ENCODE measurements around the gene WNK1. TPM values are rescaled to one million over a fixed set of nuclear protein-coding genes. Genes with fewer than 3 reads are reported as not detected.
A peak's percentile ranks its signal among the peaks of the same experiment; 100 is the strongest.

Gene WNK1
- total RNA-seq, 2 experiments from 2014 or later = 162 to 170 TPM

GRCh38 chr12:904010-904414 lies 151.6 kb downstream of the WNK1 start:
- no peak for DNase-seq
- CTCF ChIA-PET = interaction anchor here (1.1 kb wide), 1 partner anchor 43 kb away, joined by 3 read pairs; no protein-coding TSS in a partner anchor
- Mint-ChIP-seq H3K9me3 (no peaks in the 10 kb centered on the region), H3K4me1 (peaks cover 40% of the 10 kb centered on the region), H3K27ac (peak overlapping the region; percentile 51), H3K36me3 (ENCODE audit: low read depth) (peaks cover 68% of the 10 kb centered on the region), H3K4me3 (no peak overlapping the region), H3K27me3 (no peaks in the 10 kb centered on the region)
- POLR2A ChIA-PET = no interaction called here

DNA sequence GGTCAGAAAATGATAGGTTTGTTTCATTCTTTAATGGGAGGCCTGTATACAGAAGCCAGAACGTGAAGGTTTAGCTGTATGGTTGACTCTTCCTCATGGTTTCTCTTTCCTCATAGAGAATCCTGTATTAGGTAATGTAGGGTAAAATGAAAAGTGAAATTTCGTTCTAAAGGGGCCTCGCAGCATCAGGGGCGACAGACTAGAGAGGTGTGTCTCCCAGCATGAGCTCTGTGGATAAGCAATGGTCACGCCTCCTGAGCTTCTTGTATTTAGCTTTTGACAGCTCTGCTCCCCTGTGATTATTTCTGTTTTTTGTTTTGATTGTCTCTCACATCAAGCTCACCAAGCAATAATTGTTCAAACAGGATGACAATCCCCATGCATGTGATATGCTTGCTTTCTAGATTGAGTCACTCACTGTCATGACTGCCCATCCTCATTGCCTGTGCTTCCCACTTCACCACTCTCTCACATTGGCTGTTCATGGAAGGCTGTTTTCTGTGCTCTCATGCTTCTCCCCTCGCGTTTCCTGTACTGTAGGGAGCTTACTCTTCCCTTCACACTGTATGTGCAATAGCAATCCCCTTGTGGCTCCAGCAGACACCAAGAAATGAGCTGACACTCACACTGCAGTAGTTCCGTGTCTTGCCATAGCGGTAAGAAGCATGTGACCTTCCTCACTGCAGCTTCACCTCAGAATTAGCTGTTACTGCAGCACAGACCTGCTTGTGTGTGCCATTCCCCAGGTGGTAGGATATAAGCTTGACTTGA lies 153.1 kb downstream of the WNK1 start:
- Mint-ChIP-seq H3K36me3 (ENCODE audit: low read depth) (peaks cover 77% of the 10 kb centered on the region), H3K27ac (peak overlapping the region; percentile 61), H3K4me1 (peaks cover 40% of the 10 kb centered on the region), H3K27me3 (no peaks in the 10 kb centered on the region), H3K9me3 (no peaks in the 10 kb centered on the region), H3K4me3 (peak overlapping the region; percentile 8)
- ChIA-PET POLR2A (no interaction called here), CTCF (interaction anchor here (0.6 to 1.6 kb wide), 8 partner anchors 9 to 453 kb away, joined by 3 to 6 read pairs (median 3); no protein-coding TSS in a partner anchor)
- DNase-seq = peak; percentile 28

DNA sequence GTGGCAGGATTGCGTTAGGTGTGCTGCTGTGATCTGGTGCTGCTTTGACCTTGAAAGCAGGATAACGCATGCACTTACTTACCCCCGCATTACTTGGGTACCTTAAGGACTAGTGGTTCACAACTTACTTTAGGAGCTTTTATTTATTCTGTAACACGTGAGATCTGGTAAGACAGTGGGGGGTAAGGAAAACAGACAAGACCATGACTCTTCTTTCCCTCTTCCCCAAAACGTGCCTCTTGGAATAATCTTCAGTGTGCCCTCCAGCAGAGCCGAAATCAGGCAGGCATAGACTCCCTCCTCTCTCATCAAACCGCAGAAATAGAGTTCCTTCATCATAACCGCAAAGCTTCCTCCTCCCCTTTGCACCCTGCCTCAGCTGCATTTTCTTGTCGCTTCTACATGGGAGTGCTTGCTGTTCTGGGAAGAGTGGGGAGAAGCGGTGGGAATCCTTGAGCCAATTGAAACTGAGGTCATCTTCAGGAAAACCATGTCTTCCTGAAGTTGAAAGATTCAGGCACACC lies 153.7 kb downstream of the WNK1 start:
- Mint-ChIP-seq H3K27ac (peak overlapping the region; percentile 61), H3K4me1 (peaks cover 40% of the 10 kb centered on the region), H3K27me3 (no peaks in the 10 kb centered on the region), H3K9me3 (no peaks in the 10 kb centered on the region), H3K36me3 (ENCODE audit: low read depth) (peaks cover 72% of the 10 kb centered on the region), H3K4me3 (peak overlapping the region; percentile 8)
- no peak for DNase-seq
- ChIA-PET POLR2A (no interaction called here), CTCF (interaction anchor here (0.6 to 1.6 kb wide), 6 partner anchors 9 to 453 kb away, joined by 3 to 6 read pairs (median 3); no protein-coding TSS in a partner anchor)

- Mint-ChIP-seq H3K9me3 (no peaks in the 10 kb centered on the region), H3K4me1 (peaks cover 39% of the 10 kb centered on the region), H3K27me3 (no peaks in the 10 kb centered on the region), H3K36me3 (ENCODE audit: low read depth) (peaks cover 59% of the 10 kb centered on the region), H3K4me3 (no peak overlapping the region), H3K27ac (no peak overlapping the region)
- no peak for DNase-seq
- CTCF ChIA-PET = interaction anchor here (0.9 kb wide), 1 partner anchor 103 kb away, joined by 3 read pairs; no protein-coding TSS in a partner anchor
- POLR2A ChIA-PET = interaction anchor here (0.5 kb wide), 1 partner anchor 72 kb away, joined by 3 read pairs; no protein-coding TSS in a partner anchor
Measured at GRCh38 chr12:907413-908185, 155.2 kb downstream of the WNK1 start.

GRCh38 chr12:909861-910260 lies 157.5 kb downstream of the WNK1 start:
- H3K9me3 Mint-ChIP-seq = no peaks in the 10 kb centered on the region

DNA sequence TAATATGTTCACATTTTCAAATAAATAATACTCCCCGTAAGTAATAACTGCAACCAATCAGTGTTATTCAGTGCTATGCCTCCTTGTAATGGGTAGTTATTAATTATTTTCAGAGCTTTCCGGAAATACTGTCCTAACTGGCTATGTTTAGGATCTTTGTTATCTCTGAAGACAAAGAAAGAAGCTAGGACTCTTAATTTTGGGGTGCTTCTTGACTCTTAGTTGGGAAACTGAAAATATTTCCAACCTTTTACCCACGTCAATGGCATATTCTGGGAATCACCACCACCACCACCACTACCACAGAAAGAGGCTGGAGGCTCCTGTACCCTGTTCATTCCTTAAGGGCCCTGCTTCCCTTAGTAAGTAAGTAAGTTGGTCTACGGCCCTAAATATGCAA lies 158.0 kb downstream of the WNK1 start:
- DNase-seq = no peak
- no peaks in the 10 kb centered on the region for H3K9me3 Mint-ChIP-seq
- H3K4me3 Mint-ChIP-seq = no peak overlapping the region
- CTCF ChIA-PET = interaction anchor here (0.9 kb wide), 1 partner anchor 13 kb away, joined by 3 read pairs; no protein-coding TSS in a partner anchor
- no peaks in the 10 kb centered on the region for H3K27me3 Mint-ChIP-seq
- peaks cover 63% of the 10 kb centered on the region for H3K36me3 Mint-ChIP-seq (ENCODE audit: low read depth)
- peaks cover 29% of the 10 kb centered on the region for H3K4me1 Mint-ChIP-seq
- POLR2A ChIA-PET = no interaction called here
- no peak overlapping the region for H3K27ac Mint-ChIP-seq

More at GRCh38 chr12:909861-910260, 157.5 kb downstream of the WNK1 start:
- peaks cover 63% of the 10 kb centered on the region for H3K36me3 Mint-ChIP-seq (ENCODE audit: low read depth)
- H3K4me3 Mint-ChIP-seq = no peak overlapping the region
- H3K27ac Mint-ChIP-seq = peak overlapping the region; percentile 63
- ChIA-PET POLR2A (interaction anchor here (0.6 kb wide), 1 partner anchor 668 kb away, joined by 8 read pairs; no protein-coding TSS in a partner anchor), CTCF (interaction anchor here (0.6 to 0.9 kb wide), 3 partner anchors 12 to 296 kb away, joined by 3 read pairs; no protein-coding TSS in a partner anchor)
- no peaks in the 10 kb centered on the region for H3K27me3 Mint-ChIP-seq
- DNase-seq = no peak
- peaks cover 29% of the 10 kb centered on the region for H3K4me1 Mint-ChIP-seq

DNA sequence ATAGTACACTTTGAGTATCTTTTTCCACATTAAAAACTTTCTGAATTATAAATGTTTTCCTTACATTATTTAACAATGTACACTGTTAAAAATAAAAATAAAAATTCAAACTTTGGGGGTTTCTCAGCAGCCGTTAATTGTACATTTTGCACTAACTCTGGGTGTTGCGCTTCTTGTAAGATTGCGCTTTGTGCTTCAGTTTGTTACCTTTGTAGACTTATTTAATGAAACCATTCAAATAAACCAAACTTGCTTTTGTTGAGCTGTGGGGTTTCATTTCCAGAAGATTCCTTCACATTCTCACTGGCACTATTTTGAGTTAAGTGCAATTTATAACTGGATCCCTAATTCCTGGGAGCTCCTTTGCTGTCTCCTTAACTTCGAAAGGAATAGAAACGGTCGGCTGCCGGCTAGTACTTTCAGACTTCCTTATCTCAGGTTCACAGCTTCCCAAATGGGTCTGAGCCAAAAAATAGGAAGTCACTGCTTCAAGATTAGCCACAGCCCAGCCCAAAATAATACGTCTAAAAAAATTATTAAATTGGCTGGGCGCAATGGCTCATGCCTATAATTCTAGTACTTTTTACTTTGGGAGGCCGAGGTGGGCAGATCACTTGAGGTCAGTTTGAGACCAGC lies 158.9 kb downstream of the WNK1 start:
- H3K4me1 Mint-ChIP-seq = peaks cover 25% of the 10 kb centered on the region
- H3K9me3 Mint-ChIP-seq = no peaks in the 10 kb centered on the region
- POLR2A ChIA-PET = interaction anchor here (0.6 kb wide), 1 partner anchor 62 kb away, joined by 4 read pairs; no protein-coding TSS in a partner anchor
- H3K36me3 Mint-ChIP-seq (ENCODE audit: low read depth) = peaks cover 60% of the 10 kb centered on the region
- no peaks in the 10 kb centered on the region for H3K27me3 Mint-ChIP-seq
- H3K27ac Mint-ChIP-seq = peak overlapping the region; percentile 25
- no peak for DNase-seq
- no peak overlapping the region for H3K4me3 Mint-ChIP-seq
- CTCF ChIA-PET = interaction anchor here (1.0 kb wide), 1 partner anchor 17 kb away, joined by 3 read pairs; no protein-coding TSS in a partner anchor

GRCh38 chr12:912466-913235 lies 160.3 kb downstream of the WNK1 start:
- POLR2A ChIA-PET = no interaction called here
- no peak overlapping the region for H3K27ac Mint-ChIP-seq

DNA sequence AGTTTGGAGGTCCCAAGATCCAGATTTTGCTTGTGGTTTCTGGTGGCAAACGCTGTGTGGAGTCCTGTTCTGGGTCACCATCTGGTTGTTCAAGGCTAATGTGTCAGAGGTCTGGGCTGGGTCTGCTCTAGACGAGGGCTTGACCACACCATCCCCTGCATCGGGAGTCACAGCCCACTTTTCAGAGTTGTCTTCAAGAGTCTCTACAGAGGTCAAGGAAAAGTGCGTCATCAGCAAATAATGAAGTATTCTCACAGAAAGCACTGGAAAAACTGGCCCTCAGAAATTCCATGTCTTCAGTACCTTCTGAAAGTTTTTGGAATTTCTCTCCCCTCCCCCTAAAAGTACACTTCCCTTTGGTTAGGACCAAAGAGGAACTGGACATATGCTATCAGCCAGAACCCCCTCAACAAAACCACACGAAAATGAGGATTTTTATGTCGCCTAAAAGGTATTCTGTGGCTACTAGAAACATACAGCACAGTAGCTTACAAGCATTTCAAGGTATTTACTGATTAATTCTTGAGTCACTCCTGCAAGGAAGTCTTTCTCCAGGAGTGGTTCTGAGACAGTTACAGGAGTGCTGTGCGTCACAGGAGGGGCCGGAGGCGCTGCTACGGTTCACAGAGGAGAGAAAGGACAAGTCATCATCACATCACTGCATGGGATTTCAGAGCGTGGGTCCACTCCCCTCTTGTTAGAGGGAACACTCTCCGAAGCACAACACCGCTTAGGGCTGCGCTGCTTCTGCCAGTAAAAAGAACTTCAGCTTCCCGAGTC lies 161.7 kb downstream of the WNK1 start:
- no peak for DNase-seq
- H3K4me3 Mint-ChIP-seq = no peak overlapping the region
- CTCF ChIA-PET = interaction anchor here (0.7 to 1.7 kb wide), 2 partner anchors 21 to 163 kb away, joined by 3 to 6 read pairs; no protein-coding TSS in a partner anchor
- H3K9me3 Mint-ChIP-seq = no peaks in the 10 kb centered on the region
- peaks cover 27% of the 10 kb centered on the region for H3K4me1 Mint-ChIP-seq
- H3K27ac Mint-ChIP-seq = no peak overlapping the region
- H3K27me3 Mint-ChIP-seq = no peaks in the 10 kb centered on the region
- POLR2A ChIA-PET = no interaction called here
- H3K36me3 Mint-ChIP-seq (ENCODE audit: low read depth) = peaks cover 63% of the 10 kb centered on the region

More at GRCh38 chr12:912466-913235, 160.3 kb downstream of the WNK1 start:
- Mint-ChIP-seq H3K4me3 (no peak overlapping the region), H3K9me3 (no peaks in the 10 kb centered on the region), H3K36me3 (ENCODE audit: low read depth) (peaks cover 62% of the 10 kb centered on the region), H3K27me3 (no peaks in the 10 kb centered on the region), H3K4me1 (peaks cover 29% of the 10 kb centered on the region)
- no peak for DNase-seq
- CTCF ChIA-PET = interaction anchor here (0.6 to 1.7 kb wide), 2 partner anchors 48 to 161 kb away, joined by 4 to 6 read pairs; no protein-coding TSS in a partner anchor

DNA sequence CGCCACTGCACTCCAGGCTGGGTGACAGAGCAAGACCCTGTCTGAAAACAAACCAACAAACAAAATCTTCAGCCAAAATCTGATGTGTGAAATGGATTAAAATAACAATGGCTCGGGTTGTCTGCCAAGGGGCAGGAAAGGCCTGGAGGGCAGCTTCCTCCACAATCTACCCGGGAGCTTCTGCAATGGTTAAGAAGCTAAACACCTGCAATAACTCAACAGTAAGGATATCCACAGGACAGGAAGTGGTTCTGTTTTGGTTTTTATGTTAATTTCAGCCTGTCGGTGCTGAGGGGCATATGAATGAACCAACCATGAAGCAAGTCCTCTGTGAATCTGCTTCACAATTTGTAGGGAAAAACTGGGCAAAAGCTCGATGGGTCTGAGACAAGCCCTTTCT lies 162.7 kb downstream of the WNK1 start:
- H3K27ac Mint-ChIP-seq = peak overlapping the region; percentile 20
- POLR2A ChIA-PET = no interaction called here
- CTCF ChIA-PET = no interaction called here
- H3K27me3 Mint-ChIP-seq = no peaks in the 10 kb centered on the region
- peak; percentile 8 for DNase-seq
- H3K4me1 Mint-ChIP-seq = peaks cover 27% of the 10 kb centered on the region
- no peak overlapping the region for H3K4me3 Mint-ChIP-seq
- no peaks in the 10 kb centered on the region for H3K9me3 Mint-ChIP-seq
- H3K36me3 Mint-ChIP-seq (ENCODE audit: low read depth) = peaks cover 54% of the 10 kb centered on the region

- DNase-seq = peak; percentile 34
- Mint-ChIP-seq H3K36me3 (ENCODE audit: low read depth) (peaks cover 61% of the 10 kb centered on the region), H3K27me3 (no peaks in the 10 kb centered on the region), H3K4me1 (peaks cover 33% of the 10 kb centered on the region), H3K9me3 (no peaks in the 10 kb centered on the region), H3K4me3 (no peak overlapping the region), H3K27ac (peak overlapping the region; percentile 87)
- ChIA-PET CTCF (interaction anchor here (0.9 kb wide), 1 partner anchor 60 kb away, joined by 3 read pairs; no protein-coding TSS in a partner anchor), POLR2A (no interaction called here)
Measured at GRCh38 chr12:916240-916639, 163.9 kb downstream of the WNK1 start.

All from activated CD4-positive, alpha-beta T cell treated with anti-CD3 and anti-CD28 coated beads, Interleukin-2, amount 10 ng/mL, durations not matched to agents 7 days and 5 days (primary cell).